ENCODE results near the gene ZNF280D. TPM values are rescaled to one million over a fixed set of nuclear protein-coding genes. Genes with fewer than 3 reads are reported as not detected.

ZNF280D gene
- total and polyA plus RNA-seq, 2 of the 13 experiments (the other 11 are each of a cell fraction or from before 2014, with no cell fraction given), result 7.1 to 11.9 TPM

DNA sequence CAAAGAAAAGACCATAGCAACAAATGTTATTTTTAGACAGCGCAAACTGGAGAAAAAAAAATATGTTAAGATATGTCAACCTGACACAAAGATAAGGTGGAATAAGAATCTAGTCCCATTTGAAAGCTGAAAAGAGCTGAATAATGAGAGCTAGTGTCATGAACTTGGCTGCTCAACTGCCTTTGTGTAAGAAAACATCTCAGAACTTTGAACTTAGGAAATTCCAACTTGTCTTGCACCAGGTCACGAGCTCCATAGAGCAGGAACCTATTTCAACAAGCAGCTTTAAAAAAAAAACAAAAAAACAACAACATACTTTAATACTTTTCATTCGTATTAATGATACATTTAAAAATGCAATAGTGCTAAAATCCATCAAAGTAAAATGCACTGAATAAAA lies 79.5 kb downstream of the ZNF280D start (continued):
- TF ChIP-seq, protein P1, sequence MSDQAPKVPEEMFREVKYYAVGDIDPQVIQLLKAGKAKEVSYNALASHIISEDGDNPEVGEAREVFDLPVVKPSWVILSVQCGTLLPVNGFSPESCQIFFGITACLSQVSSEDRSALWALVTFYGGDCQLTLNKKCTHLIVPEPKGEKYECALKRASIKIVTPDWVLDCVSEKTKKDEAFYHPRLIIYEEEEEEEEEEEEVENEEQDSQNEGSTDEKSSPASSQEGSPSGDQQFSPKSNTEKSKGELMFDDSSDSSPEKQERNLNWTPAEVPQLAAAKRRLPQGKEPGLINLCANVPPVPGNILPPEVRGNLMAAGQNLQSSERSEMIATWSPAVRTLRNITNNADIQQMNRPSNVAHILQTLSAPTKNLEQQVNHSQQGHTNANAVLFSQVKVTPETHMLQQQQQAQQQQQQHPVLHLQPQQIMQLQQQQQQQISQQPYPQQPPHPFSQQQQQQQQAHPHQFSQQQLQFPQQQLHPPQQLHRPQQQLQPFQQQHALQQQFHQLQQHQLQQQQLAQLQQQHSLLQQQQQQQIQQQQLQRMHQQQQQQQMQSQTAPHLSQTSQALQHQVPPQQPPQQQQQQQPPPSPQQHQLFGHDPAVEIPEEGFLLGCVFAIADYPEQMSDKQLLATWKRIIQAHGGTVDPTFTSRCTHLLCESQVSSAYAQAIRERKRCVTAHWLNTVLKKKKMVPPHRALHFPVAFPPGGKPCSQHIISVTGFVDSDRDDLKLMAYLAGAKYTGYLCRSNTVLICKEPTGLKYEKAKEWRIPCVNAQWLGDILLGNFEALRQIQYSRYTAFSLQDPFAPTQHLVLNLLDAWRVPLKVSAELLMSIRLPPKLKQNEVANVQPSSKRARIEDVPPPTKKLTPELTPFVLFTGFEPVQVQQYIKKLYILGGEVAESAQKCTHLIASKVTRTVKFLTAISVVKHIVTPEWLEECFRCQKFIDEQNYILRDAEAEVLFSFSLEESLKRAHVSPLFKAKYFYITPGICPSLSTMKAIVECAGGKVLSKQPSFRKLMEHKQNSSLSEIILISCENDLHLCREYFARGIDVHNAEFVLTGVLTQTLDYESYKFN (CRISPR knock-in tag; conservative IDR thresholded peaks at IDR 0.05), result peak; percentile 66
- TF ChIP-seq SOX13 (IDR thresholded peaks at IDR 0.05) (no peak), SOX13 (CRISPR knock-in tag; conservative IDR thresholded peaks at IDR 0.05 in 1 of 2, IDR thresholded peaks at IDR 0.05 in 1 of 2) (peak in 1 of 2 experiments; percentile 40; a peak in 1 of 4 replicates), NFRKB (IDR thresholded peaks at IDR 0.05) (no peak), BRCA1 (CRISPR knock-in tag; IDR thresholded peaks at IDR 0.05) (no peak), ZNF547 (CRISPR knock-in tag; IDR thresholded peaks at IDR 0.05) (no peak), BHLHE40 (IDR thresholded peaks at IDR 0.05; ENCODE audit: low read length) (no peak), TBL1XR1 (IDR thresholded peaks at IDR 0.05; ENCODE audit: borderline replicate concordance, low read length, partially characterized antibody) (no peak), ASH2L (IDR thresholded peaks at IDR 0.05; ENCODE audit: insufficient read length, low read depth, low read length) (peak; percentile 34), GABPB1 (CRISPR knock-in tag; IDR thresholded peaks at IDR 0.05) (no peak)
- TF ChIP-seq, protein P2, sequence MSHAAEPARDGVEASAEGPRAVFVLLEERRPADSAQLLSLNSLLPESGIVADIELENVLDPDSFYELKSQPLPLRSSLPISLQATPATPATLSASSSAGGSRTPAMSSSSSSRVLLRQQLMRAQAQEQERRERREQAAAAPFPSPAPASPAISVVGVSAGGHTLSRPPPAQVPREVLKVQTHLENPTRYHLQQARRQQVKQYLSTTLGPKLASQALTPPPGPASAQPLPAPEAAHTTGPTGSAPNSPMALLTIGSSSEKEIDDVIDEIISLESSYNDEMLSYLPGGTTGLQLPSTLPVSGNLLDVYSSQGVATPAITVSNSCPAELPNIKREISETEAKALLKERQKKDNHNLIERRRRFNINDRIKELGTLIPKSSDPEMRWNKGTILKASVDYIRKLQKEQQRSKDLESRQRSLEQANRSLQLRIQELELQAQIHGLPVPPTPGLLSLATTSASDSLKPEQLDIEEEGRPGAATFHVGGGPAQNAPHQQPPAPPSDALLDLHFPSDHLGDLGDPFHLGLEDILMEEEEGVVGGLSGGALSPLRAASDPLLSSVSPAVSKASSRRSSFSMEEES (CRISPR knock-in tag; IDR thresholded peaks at IDR 0.05), result peak; percentile 87
- TF ChIP-seq, protein P3, sequence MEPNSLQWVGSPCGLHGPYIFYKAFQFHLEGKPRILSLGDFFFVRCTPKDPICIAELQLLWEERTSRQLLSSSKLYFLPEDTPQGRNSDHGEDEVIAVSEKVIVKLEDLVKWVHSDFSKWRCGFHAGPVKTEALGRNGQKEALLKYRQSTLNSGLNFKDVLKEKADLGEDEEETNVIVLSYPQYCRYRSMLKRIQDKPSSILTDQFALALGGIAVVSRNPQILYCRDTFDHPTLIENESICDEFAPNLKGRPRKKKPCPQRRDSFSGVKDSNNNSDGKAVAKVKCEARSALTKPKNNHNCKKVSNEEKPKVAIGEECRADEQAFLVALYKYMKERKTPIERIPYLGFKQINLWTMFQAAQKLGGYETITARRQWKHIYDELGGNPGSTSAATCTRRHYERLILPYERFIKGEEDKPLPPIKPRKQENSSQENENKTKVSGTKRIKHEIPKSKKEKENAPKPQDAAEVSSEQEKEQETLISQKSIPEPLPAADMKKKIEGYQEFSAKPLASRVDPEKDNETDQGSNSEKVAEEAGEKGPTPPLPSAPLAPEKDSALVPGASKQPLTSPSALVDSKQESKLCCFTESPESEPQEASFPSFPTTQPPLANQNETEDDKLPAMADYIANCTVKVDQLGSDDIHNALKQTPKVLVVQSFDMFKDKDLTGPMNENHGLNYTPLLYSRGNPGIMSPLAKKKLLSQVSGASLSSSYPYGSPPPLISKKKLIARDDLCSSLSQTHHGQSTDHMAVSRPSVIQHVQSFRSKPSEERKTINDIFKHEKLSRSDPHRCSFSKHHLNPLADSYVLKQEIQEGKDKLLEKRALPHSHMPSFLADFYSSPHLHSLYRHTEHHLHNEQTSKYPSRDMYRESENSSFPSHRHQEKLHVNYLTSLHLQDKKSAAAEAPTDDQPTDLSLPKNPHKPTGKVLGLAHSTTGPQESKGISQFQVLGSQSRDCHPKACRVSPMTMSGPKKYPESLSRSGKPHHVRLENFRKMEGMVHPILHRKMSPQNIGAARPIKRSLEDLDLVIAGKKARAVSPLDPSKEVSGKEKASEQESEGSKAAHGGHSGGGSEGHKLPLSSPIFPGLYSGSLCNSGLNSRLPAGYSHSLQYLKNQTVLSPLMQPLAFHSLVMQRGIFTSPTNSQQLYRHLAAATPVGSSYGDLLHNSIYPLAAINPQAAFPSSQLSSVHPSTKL (CRISPR knock-in tag; IDR thresholded peaks at IDR 0.05), result peak; percentile 61
- TF ChIP-seq, protein P4, sequence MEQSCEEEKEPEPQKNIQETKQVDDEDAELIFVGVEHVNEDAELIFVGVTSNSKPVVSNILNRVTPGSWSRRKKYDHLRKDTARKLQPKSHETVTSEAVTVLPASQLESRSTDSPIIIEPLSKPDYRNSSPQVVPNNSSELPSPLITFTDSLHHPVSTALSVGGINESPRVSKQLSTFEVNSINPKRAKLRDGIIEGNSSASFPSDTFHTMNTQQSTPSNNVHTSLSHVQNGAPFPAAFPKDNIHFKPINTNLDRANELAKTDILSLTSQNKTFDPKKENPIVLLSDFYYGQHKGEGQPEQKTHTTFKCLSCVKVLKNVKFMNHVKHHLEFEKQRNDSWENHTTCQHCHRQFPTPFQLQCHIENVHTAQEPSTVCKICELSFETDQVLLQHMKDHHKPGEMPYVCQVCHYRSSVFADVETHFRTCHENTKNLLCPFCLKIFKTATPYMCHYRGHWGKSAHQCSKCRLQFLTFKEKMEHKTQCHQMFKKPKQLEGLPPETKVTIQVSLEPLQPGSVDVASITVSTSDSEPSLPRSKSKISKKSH (CRISPR knock-in tag; IDR thresholded peaks at IDR 0.05; ENCODE audit: borderline replicate concordance), result no peak
